Osteocyte (in vitro differentiated cells): ENCODE measurements around the gene ETNK2. TPM values are rescaled to one million over a fixed set of nuclear protein-coding genes. Genes with fewer than 3 reads are reported as not detected.
"Not testable (repeated sequence)": the region's sequence is repeated elsewhere in the genome, so short reads cannot be mapped to it uniquely, and the experiment has no call there.

Experiments
- DNase-seq: peaks from one replicate; pipeline ENCODE4 v3.0.0; 2021; ENCODE audit warnings: mixed read lengths; ENCODE audit not compliant: unreplicated experiment; ENCODE audit errors: extremely low spot score
- H3K27ac Mint-ChIP-seq: one replicate; pipeline ENCODE4 v1.8.0; 2021; ENCODE audit warnings: mild to moderate bottlenecking, mixed read lengths; ENCODE audit not compliant: unreplicated experiment
- H3K27me3 Mint-ChIP-seq: one replicate; pipeline ENCODE4 v1.8.0; 2021; ENCODE audit warnings: mixed read lengths; ENCODE audit not compliant: unreplicated experiment
- H3K36me3 Mint-ChIP-seq: one replicate; pipeline ENCODE4 v1.8.0; 2021; ENCODE audit warnings: mixed read lengths; ENCODE audit not compliant: unreplicated experiment
- H3K4me1 Mint-ChIP-seq: one replicate; pipeline ENCODE4 v1.8.0; 2021; ENCODE audit warnings: mixed read lengths; ENCODE audit not compliant: unreplicated experiment
- H3K4me3 Mint-ChIP-seq: one replicate; pipeline ENCODE4 v1.8.0; 2021; ENCODE audit warnings: mild to moderate bottlenecking, moderate library complexity, mixed read lengths; ENCODE audit not compliant: unreplicated experiment
- H3K9me3 Mint-ChIP-seq: one replicate; pipeline ENCODE4 v1.8.0; 2021; ENCODE audit warnings: mixed read lengths; ENCODE audit not compliant: unreplicated experiment
- CTCF ChIP-seq: fragments of 200-600 bp; sonication (generic); IDR thresholded peaks from 2 replicates; pipeline ENCODE4 v1.5.0; 2021; ENCODE audit warnings: antibody characterized with exemption, mild to moderate bottlenecking, moderate library complexity
- total RNA-seq: library from RNA; stranded (reverse); gene quantifications from 2 replicates; pipeline ENCODE4 v1.2.1, GENCODE V29; 2021

The ETNK2 gene
- total RNA-seq, 1 donor from 2014 or later, result 15.4 TPM

DNA sequence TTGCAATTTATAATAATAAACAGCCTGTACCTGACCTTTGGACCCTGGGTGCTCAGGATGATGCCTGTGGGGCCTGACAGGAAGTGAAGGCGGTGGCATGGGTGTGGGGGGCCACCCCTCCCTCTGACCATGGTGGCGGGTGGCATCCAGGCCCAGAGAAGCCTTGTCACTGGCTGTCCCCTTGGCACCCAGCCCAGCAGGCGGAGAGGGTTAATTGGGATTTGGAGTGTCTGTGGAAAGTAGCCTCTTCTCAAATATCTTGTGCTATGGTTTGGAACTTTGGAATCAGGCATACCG, 58.5 kb downstream of the ETNK2 start:
- Mint-ChIP-seq H3K4me1 (peaks cover 22% of the 10 kb centered on the region), H3K27me3 (no peaks in the 10 kb centered on the region), H3K27ac (no peak overlapping the region), H3K9me3 (no peaks in the 10 kb centered on the region), H3K36me3 (peaks cover 1% of the 10 kb centered on the region), H3K4me3 (no peak overlapping the region)
- no peak for DNase-seq
- TF ChIP-seq CTCF, result no peak

DNA sequence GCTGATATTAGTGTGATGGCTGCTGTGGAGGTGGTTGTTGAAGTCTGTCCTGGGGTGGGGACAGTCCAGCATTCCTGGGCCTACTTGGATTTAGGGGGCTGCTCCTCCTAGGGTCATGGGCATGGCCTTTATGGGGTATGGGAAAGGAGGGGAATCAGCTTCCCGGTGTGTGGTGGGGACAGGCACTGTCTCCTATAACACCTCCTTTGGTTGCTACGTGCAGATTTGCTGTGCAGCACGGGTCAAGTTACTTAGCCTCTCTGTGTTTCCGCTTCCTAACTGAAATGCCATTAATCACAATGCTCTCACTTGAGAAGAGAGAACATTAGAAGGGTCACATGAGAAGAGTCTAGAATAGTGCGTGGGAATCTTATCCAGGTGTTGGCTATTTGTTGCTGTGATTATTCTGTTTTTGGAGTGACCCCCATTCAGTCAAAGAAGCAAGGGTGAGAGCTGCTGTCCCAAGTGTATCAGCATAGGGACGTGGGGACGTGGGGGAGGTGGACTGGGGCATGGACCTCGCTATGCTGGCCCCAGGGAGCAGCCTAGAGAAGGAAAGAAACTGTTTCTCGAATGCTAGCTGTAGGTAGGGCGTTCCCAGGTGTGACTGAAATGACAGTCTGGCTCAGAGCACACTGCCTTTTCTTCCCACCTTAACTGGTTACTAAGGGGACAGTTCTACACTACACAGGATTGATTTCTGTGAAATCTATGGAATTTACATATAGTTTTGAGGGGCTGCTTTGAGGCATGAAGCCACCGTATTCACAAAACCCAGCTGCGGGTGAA, 59.0 kb downstream of the ETNK2 start:
- H3K9me3 Mint-ChIP-seq, result no peaks in the 10 kb centered on the region
- H3K27me3 Mint-ChIP-seq, result no peaks in the 10 kb centered on the region
- DNase-seq, result no peak
- no peak overlapping the region for H3K27ac Mint-ChIP-seq
- no peak overlapping the region for H3K4me3 Mint-ChIP-seq
- no peak for TF ChIP-seq CTCF
- peaks cover 1% of the 10 kb centered on the region for H3K36me3 Mint-ChIP-seq
- peaks cover 22% of the 10 kb centered on the region for H3K4me1 Mint-ChIP-seq

DNA sequence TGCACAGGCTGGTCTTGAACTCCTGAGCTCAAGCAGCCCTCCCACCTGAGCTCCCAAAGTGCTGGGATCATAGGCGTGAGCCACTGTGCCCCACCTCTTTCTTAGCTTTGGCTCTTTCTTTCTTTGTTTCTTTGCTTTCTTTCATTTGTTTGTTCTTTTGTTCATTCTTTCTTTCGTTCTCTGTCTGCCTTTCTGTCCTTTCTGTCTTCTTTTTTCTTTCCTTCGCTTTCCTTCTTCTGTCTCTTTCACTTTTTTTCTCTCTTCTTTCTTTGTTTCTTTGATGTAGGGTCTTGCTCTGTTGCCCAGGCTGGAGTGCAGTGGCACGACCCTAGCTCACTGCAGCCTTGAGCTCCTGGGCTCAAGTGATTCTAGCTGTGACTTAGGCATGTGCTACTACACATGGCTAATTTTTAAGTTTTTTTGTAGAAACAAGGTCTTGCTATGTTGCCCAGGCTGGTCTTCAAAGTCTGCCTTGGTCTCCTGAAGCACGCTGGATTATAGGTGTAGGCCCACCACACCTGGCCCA, 60.0 kb downstream of the ETNK2 start:
- TF ChIP-seq CTCF, result no peak
- Mint-ChIP-seq H3K36me3 (peaks cover 1% of the 10 kb centered on the region), H3K27me3 (no peaks in the 10 kb centered on the region), H3K27ac (no peak overlapping the region), H3K4me1 (peaks cover 22% of the 10 kb centered on the region), H3K9me3 (no peaks in the 10 kb centered on the region), H3K4me3 (no peak overlapping the region)
- DNase-seq, result no peak

GRCh38 chr1:204091066-204091465, 60.8 kb downstream of the ETNK2 start:
- DNase-seq, result no peak
- H3K27me3 Mint-ChIP-seq, result no peaks in the 10 kb centered on the region
- H3K36me3 Mint-ChIP-seq, result peaks cover 1% of the 10 kb centered on the region
- TF ChIP-seq CTCF, result no peak
- H3K9me3 Mint-ChIP-seq, result no peaks in the 10 kb centered on the region
- H3K4me1 Mint-ChIP-seq, result peaks cover 22% of the 10 kb centered on the region
- H3K27ac Mint-ChIP-seq, result no peak overlapping the region
- no peak overlapping the region for H3K4me3 Mint-ChIP-seq

DNA sequence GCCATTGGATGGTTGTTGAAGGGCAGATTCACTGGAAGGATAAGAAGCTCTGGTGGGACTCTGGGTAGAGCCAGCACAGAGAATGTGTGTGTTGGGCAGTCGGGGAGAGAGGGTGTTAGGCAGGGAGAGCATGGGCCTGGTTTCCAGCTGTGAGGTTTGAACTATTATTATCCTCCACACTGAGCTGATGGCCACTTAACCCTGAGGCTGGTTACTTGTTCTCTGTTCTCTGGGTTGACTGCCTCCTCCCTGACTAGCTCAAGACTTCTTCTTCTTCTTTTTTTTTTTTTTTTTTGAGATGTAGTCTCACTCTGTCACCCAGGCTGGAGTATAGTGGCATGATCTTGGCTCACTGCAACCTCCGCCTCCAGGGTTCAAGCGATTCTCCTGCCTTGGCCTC, 61.7 kb downstream of the ETNK2 start:
- not testable (repeated sequence) for H3K27ac Mint-ChIP-seq

More for the DNA sequence above, 61.7 kb downstream of the ETNK2 start:
- H3K9me3 Mint-ChIP-seq, H3K36me3 Mint-ChIP-seq, H3K4me3 Mint-ChIP-seq, H3K27me3 Mint-ChIP-seq, DNase-seq: not testable (repeated sequence)
- peaks cover 24% of the 10 kb centered on the region for H3K4me1 Mint-ChIP-seq
